Measurements from ENCODE around the gene HS6ST1.

HS6ST1 gene

GRCh38 chr2:128272601-128273468 is 45.8 kb downstream of the HS6ST1 start:
- no peak for TF ChIP-seq CTCF (IDR thresholded peaks at IDR 0.05; ENCODE audit: control extremely low read depth, extremely low read depth, low read depth, missing control alignments)
- CTCF ChIA-PET = no interaction called here
- POLR2A ChIA-PET = no interaction called here
- DNase-seq (ENCODE audit: extremely low spot score) = no peak

- CTCF ChIA-PET = no interaction called here
- DNase-seq (ENCODE audit: extremely low spot score) = no peak
- POLR2A ChIA-PET = no interaction called here
- TF ChIP-seq CTCF (IDR thresholded peaks at IDR 0.05; ENCODE audit: control extremely low read depth, extremely low read depth, low read depth, missing control alignments) = no peak
These were observed 46.6 kb downstream of the HS6ST1 start for GRCh38 chr2:128271911-128272600.

- TF ChIP-seq CTCF (IDR thresholded peaks at IDR 0.05; ENCODE audit: control extremely low read depth, extremely low read depth, low read depth, missing control alignments) = no peak
- no peak for DNase-seq (ENCODE audit: extremely low spot score)
- POLR2A ChIA-PET = no interaction called here
- CTCF ChIA-PET = no interaction called here
These were observed 47.1 kb downstream of the HS6ST1 start for GRCh38 chr2:128271597-128271910.

- ChIA-PET POLR2A (no interaction called here), CTCF (no interaction called here)
- TF ChIP-seq CTCF (IDR thresholded peaks at IDR 0.05; ENCODE audit: control extremely low read depth, extremely low read depth, low read depth, missing control alignments) = no peak
- DNase-seq (ENCODE audit: extremely low spot score) = no peak
These were observed 47.7 kb downstream of the HS6ST1 start for GRCh38 chr2:128270672-128271596.

GRCh38 chr2:128269990-128270671 is 48.5 kb downstream of the HS6ST1 start:
- CTCF ChIA-PET = no interaction called here
- DNase-seq (ENCODE audit: extremely low spot score) = no peak
- POLR2A ChIA-PET = no interaction called here
- no peak for TF ChIP-seq CTCF (IDR thresholded peaks at IDR 0.05; ENCODE audit: control extremely low read depth, extremely low read depth, low read depth, missing control alignments)
